Esophagus squamous epithelium (tissue), 4 donors: Measurements from ENCODE around the gene FBXL7.

ENCODE experiments used
- CTCF ChIP-seq, 6 experiments: fragments of 450-650 bp in 4 of 6; fragments of 200-600 bp in 2 of 6; sonication (generic) in 2 of 6; IDR thresholded peaks; one replicate each; pipeline ENCODE4 v1.5.1; 2016 to 2019; ENCODE audit warnings: antibody characterized with exemption in 6 of 6, mild to moderate bottlenecking in 4 of 6, moderate library complexity in 4 of 6
- POLR2A ChIP-seq, 4 donors: fragments of 450-650 bp; IDR thresholded peaks; one replicate each; pipeline ENCODE4 v1.6.1; 2017; ENCODE audit warnings: antibody characterized with exemption in 4 of 4, mild to moderate bottlenecking in 4 of 4, moderate library complexity in 3 of 4

- TF ChIP-seq CTCF (IDR thresholded peaks at IDR 0.05) (no peak), POLR2A (IDR thresholded peaks at IDR 0.05) (no peak)
Observed at GRCh38 chr5:15722305-15722704, 222.3 kb downstream of the FBXL7 start.
